Measurements from ENCODE around the gene NR3C1.

Gene NR3C1

DNA sequence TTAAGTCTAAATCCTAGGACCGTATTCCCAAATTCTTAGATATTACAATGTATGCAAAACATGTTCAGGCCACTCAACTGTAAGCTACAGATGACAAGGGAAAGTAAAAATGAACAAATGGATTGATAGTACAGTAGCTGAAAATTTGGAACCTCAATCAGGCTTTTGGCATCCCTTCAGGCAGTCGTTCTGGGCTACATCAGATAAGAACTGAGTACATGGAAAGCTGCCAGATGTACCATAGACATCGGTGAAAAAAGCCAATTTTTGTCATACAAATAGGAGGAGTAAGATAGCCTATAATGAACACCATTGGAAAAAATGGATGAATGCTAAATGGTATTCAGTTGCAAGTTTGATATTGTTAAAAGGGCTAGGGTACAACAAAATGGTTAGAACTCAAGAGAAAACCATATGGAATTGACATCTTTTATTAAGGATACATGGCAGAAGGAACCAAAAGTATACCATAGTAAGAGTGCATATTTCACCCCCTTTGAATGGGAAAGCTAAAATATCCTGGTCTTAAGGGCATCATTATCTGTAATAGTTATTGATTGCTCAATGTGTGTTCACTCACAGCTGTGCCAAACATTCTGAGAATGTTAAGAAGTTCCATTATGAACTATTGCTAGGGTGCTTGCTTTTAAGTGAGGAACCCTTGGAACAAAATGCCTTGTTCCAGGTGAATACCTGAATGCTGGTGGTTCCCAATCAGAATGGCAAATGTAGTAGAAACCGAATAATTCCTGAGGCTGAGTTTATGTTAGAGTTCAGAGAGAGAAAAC, 86.4 kb downstream of the NR3C1 start:
- TF ChIP-seq, protein P1, sequence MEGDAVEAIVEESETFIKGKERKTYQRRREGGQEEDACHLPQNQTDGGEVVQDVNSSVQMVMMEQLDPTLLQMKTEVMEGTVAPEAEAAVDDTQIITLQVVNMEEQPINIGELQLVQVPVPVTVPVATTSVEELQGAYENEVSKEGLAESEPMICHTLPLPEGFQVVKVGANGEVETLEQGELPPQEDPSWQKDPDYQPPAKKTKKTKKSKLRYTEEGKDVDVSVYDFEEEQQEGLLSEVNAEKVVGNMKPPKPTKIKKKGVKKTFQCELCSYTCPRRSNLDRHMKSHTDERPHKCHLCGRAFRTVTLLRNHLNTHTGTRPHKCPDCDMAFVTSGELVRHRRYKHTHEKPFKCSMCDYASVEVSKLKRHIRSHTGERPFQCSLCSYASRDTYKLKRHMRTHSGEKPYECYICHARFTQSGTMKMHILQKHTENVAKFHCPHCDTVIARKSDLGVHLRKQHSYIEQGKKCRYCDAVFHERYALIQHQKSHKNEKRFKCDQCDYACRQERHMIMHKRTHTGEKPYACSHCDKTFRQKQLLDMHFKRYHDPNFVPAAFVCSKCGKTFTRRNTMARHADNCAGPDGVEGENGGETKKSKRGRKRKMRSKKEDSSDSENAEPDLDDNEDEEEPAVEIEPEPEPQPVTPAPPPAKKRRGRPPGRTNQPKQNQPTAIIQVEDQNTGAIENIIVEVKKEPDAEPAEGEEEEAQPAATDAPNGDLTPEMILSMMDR (IDR thresholded peaks at IDR 0.05; ENCODE audit: insufficient read depth, low read depth, low read length, missing control alignments) = no peak

DNA sequence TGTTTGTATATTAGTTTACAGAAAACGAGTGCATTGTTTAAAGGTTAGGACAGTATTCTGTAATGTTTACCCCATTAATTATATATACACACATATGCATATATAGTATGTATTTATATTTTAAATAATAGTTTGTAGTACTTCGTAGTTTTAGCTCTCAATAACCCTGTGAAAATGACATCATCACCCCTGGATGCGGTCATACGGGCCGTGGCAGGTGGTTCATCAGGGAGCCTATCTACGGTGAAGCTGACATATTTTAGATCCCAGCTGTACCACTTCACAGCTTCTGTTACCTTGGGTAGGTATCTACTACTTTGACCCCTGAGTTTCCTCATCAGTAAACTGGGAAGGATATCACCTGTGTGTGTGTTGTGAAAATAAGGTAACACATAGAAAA, 87.1 kb downstream of the NR3C1 start:
- no peak overlapping the region for H3K4me3 ChIP-seq (ENCODE audit: low read depth, low read length)
- DNase-seq (ENCODE audit: low read depth) = peak; percentile 14
- TF ChIP-seq, protein P1 (IDR thresholded peaks at IDR 0.05; ENCODE audit: insufficient read depth, low read depth, low read length, missing control alignments) = no peak

More for the DNA sequence above, 86.4 kb downstream of the NR3C1 start:
- no peak for DNase-seq (ENCODE audit: low read depth)
- H3K4me3 ChIP-seq (ENCODE audit: low read depth, low read length) = no peak overlapping the region

DNA sequence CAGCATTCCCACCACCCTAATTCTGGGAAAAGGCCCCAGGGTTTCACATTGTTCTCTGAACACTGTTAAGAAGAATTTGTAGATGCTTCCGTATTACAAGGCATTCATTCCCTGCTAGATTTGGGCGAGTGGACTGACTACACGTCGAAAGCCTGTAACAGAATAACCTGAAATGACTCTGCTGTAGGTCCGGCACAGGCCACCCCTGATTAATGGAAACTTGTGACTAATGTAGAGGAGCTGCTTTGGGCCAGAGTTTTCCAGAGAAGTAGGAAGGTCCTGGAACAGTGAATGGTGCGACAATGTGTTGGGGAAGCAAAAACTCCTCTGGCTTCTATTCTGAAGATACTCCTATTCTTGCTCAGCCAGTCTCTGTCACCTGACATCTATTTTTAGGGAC, 87.6 kb downstream of the NR3C1 start:
- DNase-seq (ENCODE audit: low read depth) = peak; percentile 8
- TF ChIP-seq, protein P1 (IDR thresholded peaks at IDR 0.05; ENCODE audit: insufficient read depth, low read depth, low read length, missing control alignments) = no peak

DNA sequence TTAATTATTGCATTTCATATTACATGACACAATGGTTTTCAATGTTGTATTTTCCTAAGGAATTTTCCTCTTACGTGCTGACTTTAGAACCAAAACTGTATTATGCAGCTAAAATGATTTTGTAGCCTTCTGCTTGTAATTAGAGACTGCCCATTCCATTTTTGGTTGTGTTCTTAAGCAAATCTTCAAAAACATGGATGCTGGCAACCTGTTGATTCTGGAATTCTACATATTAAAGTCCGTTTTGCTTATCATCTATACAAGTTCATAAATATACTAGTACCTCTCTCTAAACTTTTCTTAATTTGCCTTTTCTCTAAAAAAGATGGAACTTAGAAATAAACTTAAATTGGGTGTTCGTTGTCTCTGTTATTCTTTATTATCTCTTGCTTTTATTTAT, 88.3 kb downstream of the NR3C1 start:
- TF ChIP-seq, protein P1 (IDR thresholded peaks at IDR 0.05; ENCODE audit: insufficient read depth, low read depth, low read length, missing control alignments) = no peak
- no peak for DNase-seq (ENCODE audit: low read depth)
- H3K4me3 ChIP-seq (ENCODE audit: low read depth, low read length) = no peak overlapping the region

More for the DNA sequence above, 87.6 kb downstream of the NR3C1 start:
- no peak overlapping the region for H3K4me3 ChIP-seq (ENCODE audit: low read depth, low read length)

DNA sequence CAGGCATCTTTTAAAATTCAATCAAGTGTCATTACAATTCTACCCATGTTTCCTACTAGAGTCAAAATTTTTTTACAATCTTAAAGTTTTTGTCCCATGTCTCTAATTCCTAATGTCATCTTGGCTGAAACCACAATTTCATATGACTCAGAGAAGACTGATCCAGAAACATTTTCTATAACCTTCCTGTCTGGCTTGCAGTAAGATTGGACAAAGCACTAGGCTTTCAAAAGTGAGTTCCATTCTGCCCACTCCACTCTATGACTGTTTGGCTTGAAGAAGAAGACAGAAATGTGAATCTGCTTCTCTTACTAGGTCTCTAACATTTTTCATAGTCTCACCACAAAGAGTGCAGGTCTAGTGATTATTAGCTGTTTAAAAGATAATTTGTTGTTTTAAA, 88.8 kb downstream of the NR3C1 start:
- DNase-seq (ENCODE audit: low read depth) = peak; percentile 19
- H3K4me3 ChIP-seq (ENCODE audit: low read depth, low read length) = no peak overlapping the region
- TF ChIP-seq, protein P1 (IDR thresholded peaks at IDR 0.05; ENCODE audit: insufficient read depth, low read depth, low read length, missing control alignments) = no peak

DNA sequence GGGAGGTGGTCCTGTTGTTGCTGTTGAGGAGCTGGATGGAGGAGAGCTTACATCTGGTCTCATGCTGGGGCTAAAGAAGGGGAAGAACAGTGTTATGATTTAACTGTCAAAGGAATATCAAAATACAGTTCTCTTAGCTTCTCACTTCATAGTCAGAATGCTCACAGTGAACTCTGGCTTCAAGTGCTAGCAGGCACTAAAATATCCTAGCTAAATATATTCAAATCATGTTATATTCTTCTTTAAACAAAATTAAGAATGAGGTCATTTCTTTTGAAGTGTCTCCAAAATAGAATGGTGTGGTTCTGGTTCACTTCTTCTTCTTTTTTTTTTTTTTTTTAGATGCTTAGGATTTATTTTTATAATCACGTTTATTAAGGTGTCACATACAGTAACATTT, 89.4 kb downstream of the NR3C1 start:
- H3K4me3 ChIP-seq (ENCODE audit: low read depth, low read length) = no peak overlapping the region
- TF ChIP-seq, protein P1 (IDR thresholded peaks at IDR 0.05; ENCODE audit: insufficient read depth, low read depth, low read length, missing control alignments) = no peak

More for the DNA sequence above, 89.4 kb downstream of the NR3C1 start:
- DNase-seq (ENCODE audit: low read depth) = no peak
